ENCODE results near the gene ZMYND10.

DNA sequence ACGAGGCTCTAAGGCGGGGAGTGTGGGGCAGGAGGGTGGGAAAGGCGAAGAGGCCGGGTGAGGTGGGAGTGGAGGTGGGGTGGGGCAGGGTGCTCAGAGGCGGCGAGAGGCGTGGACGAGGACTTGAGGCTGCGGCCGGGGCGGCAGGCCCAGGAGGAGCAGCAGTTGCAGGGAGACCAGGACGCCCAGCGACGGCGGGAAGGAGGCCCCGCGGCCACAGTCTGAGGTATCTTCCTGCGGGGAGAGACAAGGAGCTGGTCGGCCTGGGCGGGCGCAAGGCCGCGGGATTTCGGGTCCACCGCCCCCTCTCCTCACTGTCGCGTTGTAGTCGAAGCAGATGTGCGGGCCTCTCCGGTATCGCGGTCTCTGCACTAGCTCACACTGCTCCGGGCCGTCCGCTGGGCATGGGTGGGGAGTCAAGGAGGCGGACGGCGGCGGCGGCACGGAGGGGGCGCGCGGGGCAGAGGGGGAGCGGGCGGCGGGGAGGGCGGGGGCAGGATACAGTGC is 19.1 kb upstream of the ZMYND10 start:
- TF ChIP-seq, protein P1, sequence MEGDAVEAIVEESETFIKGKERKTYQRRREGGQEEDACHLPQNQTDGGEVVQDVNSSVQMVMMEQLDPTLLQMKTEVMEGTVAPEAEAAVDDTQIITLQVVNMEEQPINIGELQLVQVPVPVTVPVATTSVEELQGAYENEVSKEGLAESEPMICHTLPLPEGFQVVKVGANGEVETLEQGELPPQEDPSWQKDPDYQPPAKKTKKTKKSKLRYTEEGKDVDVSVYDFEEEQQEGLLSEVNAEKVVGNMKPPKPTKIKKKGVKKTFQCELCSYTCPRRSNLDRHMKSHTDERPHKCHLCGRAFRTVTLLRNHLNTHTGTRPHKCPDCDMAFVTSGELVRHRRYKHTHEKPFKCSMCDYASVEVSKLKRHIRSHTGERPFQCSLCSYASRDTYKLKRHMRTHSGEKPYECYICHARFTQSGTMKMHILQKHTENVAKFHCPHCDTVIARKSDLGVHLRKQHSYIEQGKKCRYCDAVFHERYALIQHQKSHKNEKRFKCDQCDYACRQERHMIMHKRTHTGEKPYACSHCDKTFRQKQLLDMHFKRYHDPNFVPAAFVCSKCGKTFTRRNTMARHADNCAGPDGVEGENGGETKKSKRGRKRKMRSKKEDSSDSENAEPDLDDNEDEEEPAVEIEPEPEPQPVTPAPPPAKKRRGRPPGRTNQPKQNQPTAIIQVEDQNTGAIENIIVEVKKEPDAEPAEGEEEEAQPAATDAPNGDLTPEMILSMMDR (conservative IDR thresholded peaks at IDR 0.05; ENCODE audit: low read depth, low read length) = no peak
- no peak for TF ChIP-seq EZH2 (IDR thresholded peaks at IDR 0.05; ENCODE audit: borderline replicate concordance, low read depth, low read length, poor library complexity, severe bottlenecking)

All from A673 (cell line).